HEK293T (cell line): ENCODE results near the gene LRRC59.
"Not testable (repeated sequence)": the region's sequence is repeated elsewhere in the genome, so short reads cannot be mapped to it uniquely, and the experiment has no call there.

Experiments used
- CTCF ChIA-PET: fragments of 350-600 bp; formaldehyde crosslinking; extraction: SDS; loops from one replicate; lab custom pipeline; 2021; ENCODE audit warnings: antibody characterized with exemption, inconsistent platforms; lab: Yijun Ruan, JAX
- POLR2A ChIA-PET: fragments of 350-600 bp; formaldehyde crosslinking; extraction: SDS; loops from one replicate; lab custom pipeline; 2020; ENCODE audit warnings: antibody characterized with exemption, inconsistent platforms; lab: Yijun Ruan, JAX
- DNase-seq: peaks from one replicate; pipeline ENCODE4 v3.0.0; 2012; ENCODE audit warnings: mixed read lengths; ENCODE audit errors: extremely low spot score
- ARNT ChIP-seq: fragments of 450-650 bp; IDR thresholded peaks from 2 replicates; pipeline ENCODE4 v1.6.1; 2017; ENCODE audit warnings: mild to moderate bottlenecking
- BHLHE40 ChIP-seq: fragments of 450-650 bp; IDR thresholded peaks from 2 replicates; pipeline ENCODE4 v1.6.1; 2016; ENCODE audit warnings: mild to moderate bottlenecking, moderate library complexity, borderline replicate concordance
- CTBP1 ChIP-seq: fragments of 450-650 bp; IDR thresholded peaks from 2 replicates; pipeline ENCODE4 v1.6.1; 2016; ENCODE audit warnings: borderline replicate concordance
- ELF4 ChIP-seq: fragments of 450-650 bp; IDR thresholded peaks from 2 replicates; pipeline ENCODE4 v1.6.1; 2017; ENCODE audit warnings: antibody characterized with exemption
- FOXA1 ChIP-seq: fragments of 450-650 bp; IDR thresholded peaks from 2 replicates; pipeline ENCODE4 v1.6.1; 2016; ENCODE audit warnings: mild to moderate bottlenecking
- FOXK2 ChIP-seq: fragments of 450-650 bp; IDR thresholded peaks from 2 replicates; pipeline ENCODE4 v1.6.1; 2016; ENCODE audit warnings: mild to moderate bottlenecking
- FOXM1 ChIP-seq: fragments of 450-650 bp; IDR thresholded peaks from 2 replicates; pipeline ENCODE4 v1.6.1; 2017; ENCODE audit warnings: mild to moderate bottlenecking, borderline replicate concordance
- HDGF ChIP-seq: fragments of 450-650 bp; IDR thresholded peaks from 2 replicates; pipeline ENCODE4 v1.6.1; 2017; ENCODE audit warnings: antibody characterized with exemption, borderline replicate concordance
- L3MBTL2 ChIP-seq: fragments of 450-650 bp; conservative IDR thresholded peaks from 2 replicates; pipeline ENCODE4 v1.6.1; 2016; ENCODE audit warnings: mild to moderate bottlenecking
- LEF1 ChIP-seq: fragments of 450-650 bp; IDR thresholded peaks from 2 replicates; pipeline ENCODE4 v1.6.1; 2017; ENCODE audit warnings: mild to moderate bottlenecking, borderline replicate concordance
- NFRKB ChIP-seq: fragments of 450-650 bp; IDR thresholded peaks from 2 replicates; pipeline ENCODE4 v1.6.1; 2016; ENCODE audit warnings: mild to moderate bottlenecking, moderate library complexity
- PKNOX1 ChIP-seq: fragments of 450-650 bp; IDR thresholded peaks from 2 replicates; pipeline ENCODE4 v1.6.1; 2016
- SP1 ChIP-seq: fragments of 450-650 bp; IDR thresholded peaks from 2 replicates; pipeline ENCODE4 v1.6.1; 2017
- SUZ12 ChIP-seq: fragments of 450-650 bp; IDR thresholded peaks from 2 replicates; pipeline ENCODE4 v1.6.1; 2016; ENCODE audit warnings: mild to moderate bottlenecking
- TARDBP ChIP-seq: fragments of 450-650 bp; IDR thresholded peaks from 2 replicates; pipeline ENCODE4 v1.6.1; 2016
- ZNF384 ChIP-seq: fragments of 450-650 bp; IDR thresholded peaks from 2 replicates; pipeline ENCODE4 v1.6.1; 2016

LRRC59 gene

GRCh38 chr17:50421308-50422051 lies 24.2 kb upstream of the LRRC59 start:
- POLR2A ChIA-PET = interaction anchor here (1.7 kb wide), 1 partner anchor 24 kb away, joined by 4 read pairs; the partner anchor contains the start of gene LRRC59
- no peak for TF ChIP-seq SUZ12
- TF ChIP-seq CTBP1 = no peak
- no peak for TF ChIP-seq PKNOX1
- CTCF ChIA-PET = interaction anchor here (0.8 to 1.7 kb wide), 3 partner anchors 59 to 431 kb away, joined by 3 to 5 read pairs (median 4); no protein-coding TSS in a partner anchor
- DNase-seq = no peak

GRCh38 chr17:50420419-50421112 lies 23.2 kb upstream of the LRRC59 start:
- POLR2A ChIA-PET = interaction anchor here (1.7 kb wide), 1 partner anchor 23 kb away, joined by 4 read pairs; the partner anchor contains the start of gene LRRC59
- CTCF ChIA-PET = interaction anchor here (0.8 to 1.7 kb wide), 2 partner anchors 58 to 60 kb away, joined by 4 to 5 read pairs; no protein-coding TSS in a partner anchor
- no peak for DNase-seq
- no peak for TF ChIP-seq SUZ12
- TF ChIP-seq BHLHE40 = no peak
- TF ChIP-seq FOXK2 = no peak
- TF ChIP-seq ELF4 = no peak
- TF ChIP-seq ARNT = no peak
- no peak for TF ChIP-seq LEF1
- no peak for TF ChIP-seq FOXM1
- TF ChIP-seq TARDBP = no peak
- no peak for TF ChIP-seq SP1
- no peak for TF ChIP-seq CTBP1

- CTCF ChIA-PET = not testable (repeated sequence)
Measured at GRCh38 chr17:50419577-50419976, 22.3 kb upstream of the LRRC59 start.

GRCh38 chr17:50414808-50415207 lies 17.5 kb upstream of the LRRC59 start:
- POLR2A ChIA-PET = no interaction called here

More at GRCh38 chr17:50419577-50419976, 22.3 kb upstream of the LRRC59 start:
- DNase-seq, POLR2A ChIA-PET: not testable (repeated sequence)

GRCh38 chr17:50412188-50412732 lies 14.9 kb upstream of the LRRC59 start:
- CTCF ChIA-PET = interaction anchor here (0.8 kb wide), 1 partner anchor 14 kb away, joined by 4 read pairs; no protein-coding TSS in a partner anchor
- POLR2A ChIA-PET = no interaction called here
- TF ChIP-seq SUZ12 (no peak), SP1 (no peak), L3MBTL2 (no peak), FOXA1 (no peak), NFRKB (no peak), FOXK2 (no peak)
- no peak for DNase-seq

More at GRCh38 chr17:50414808-50415207, 17.5 kb upstream of the LRRC59 start:
- no peak for DNase-seq
- TF ChIP-seq SUZ12 = no peak
- TF ChIP-seq ARNT = no peak
- TF ChIP-seq TARDBP = no peak
- CTCF ChIA-PET = no interaction called here

- POLR2A ChIA-PET = interaction anchor here (1.7 kb wide), 1 partner anchor 10 kb away, joined by 5 read pairs; the partner anchor contains the start of gene LRRC59
- TF ChIP-seq LEF1 = no peak
- TF ChIP-seq CTBP1 = no peak
- TF ChIP-seq SP1 = no peak
- no peak for TF ChIP-seq SUZ12
- no peak for TF ChIP-seq NFRKB
- TF ChIP-seq BHLHE40 = no peak
- no peak for TF ChIP-seq FOXA1
- TF ChIP-seq TARDBP = no peak
- TF ChIP-seq ZNF384 = no peak
- no peak for TF ChIP-seq ARNT
- no peak for TF ChIP-seq L3MBTL2
- no peak for TF ChIP-seq FOXK2
- no peak for TF ChIP-seq PKNOX1
- TF ChIP-seq HDGF = no peak
- no peak for TF ChIP-seq ELF4
- CTCF ChIA-PET = interaction anchor here (0.8 kb wide), 1 partner anchor 11 kb away, joined by 3 read pairs; the partner anchor contains the start of gene LRRC59
- DNase-seq = no peak
Measured at GRCh38 chr17:50407921-50408320, 10.6 kb upstream of the LRRC59 start.

GRCh38 chr17:50406578-50406977 lies 9.3 kb upstream of the LRRC59 start:
- POLR2A ChIA-PET = interaction anchor here (2.5 kb wide), 1 partner anchor 9 kb away, joined by 9 read pairs; the partner anchor contains the start of gene LRRC59

GRCh38 chr17:50405351-50405750 lies 8.0 kb upstream of the LRRC59 start:
- DNase-seq, CTCF ChIA-PET: not testable (repeated sequence)
- POLR2A ChIA-PET = interaction anchor here (1.2 to 2.5 kb wide), 2 partner anchors 8 to 21 kb away, joined by 3 to 9 read pairs; partner anchors contain the start of gene LRRC59

More at GRCh38 chr17:50406578-50406977, 9.3 kb upstream of the LRRC59 start:
- TF ChIP-seq FOXM1 = no peak
- TF ChIP-seq ZNF384 = no peak
- TF ChIP-seq CTBP1 = no peak
- no peak for TF ChIP-seq PKNOX1
- no peak for TF ChIP-seq NFRKB
- TF ChIP-seq SP1 = no peak
- TF ChIP-seq ARNT = no peak
- no peak for TF ChIP-seq TARDBP
- TF ChIP-seq FOXK2 = no peak
- no peak for TF ChIP-seq SUZ12
- TF ChIP-seq L3MBTL2 = no peak
- no peak for TF ChIP-seq LEF1
- TF ChIP-seq BHLHE40 = no peak
- no peak for TF ChIP-seq FOXA1
- no peak for TF ChIP-seq HDGF
- TF ChIP-seq ELF4 = no peak
- no peak for DNase-seq
- CTCF ChIA-PET = interaction anchor here (1.1 to 1.2 kb wide), 2 partner anchors 9 to 45 kb away, joined by 3 read pairs; no protein-coding TSS in a partner anchor

- DNase-seq, CTCF ChIA-PET: not testable (repeated sequence)
- POLR2A ChIA-PET = interaction anchor here (4.5 kb wide), 1 partner anchor 26 kb away, joined by 41 read pairs; the partner anchor contains the start of gene ACSF2
Measured at GRCh38 chr17:50399591-50399990, 2.3 kb upstream of the LRRC59 start.
